GM12865 (cell line): ENCODE data around the gene MCM3AP.
"Not testable (repeated sequence)": the region's sequence is repeated elsewhere in the genome, so short reads cannot be mapped to it uniquely, and the experiment has no call there.

ENCODE experiments used
- DNase-seq: peaks from one replicate; pipeline ENCODE4 v3.0.0; 2010; ENCODE audit warnings: low read depth
- H3K4me3 ChIP-seq: 2 replicates; pipeline ENCODE4 v1.5.1; 2011; ENCODE audit warnings: mild to moderate bottlenecking, low read depth, low read length, control low read depth
- CTCF ChIP-seq: IDR thresholded peaks from 2 replicates; pipeline ENCODE4 v1.5.1; 2011; ENCODE audit warnings: low read length, control low read depth, low read depth, inconsistent platforms; ENCODE audit not compliant: insufficient read depth; ENCODE audit errors: missing control alignments

MCM3AP gene

GRCh38 chr21:46229923-46230260, 55.5 kb downstream of the MCM3AP start:
- DNase-seq = no peak
- peak overlapping the region; percentile 87 for H3K4me3 ChIP-seq

GRCh38 chr21:46229133-46229922, 56.1 kb downstream of the MCM3AP start:
- peak; percentile 62 for TF ChIP-seq CTCF
- H3K4me3 ChIP-seq = peak overlapping the region; percentile 87
- DNase-seq = peak; percentile 15

More at GRCh38 chr21:46229923-46230260, 55.5 kb downstream of the MCM3AP start:
- TF ChIP-seq CTCF = no peak

- peak; percentile 100 for DNase-seq
- peak within 1 kb of the TSS; percentile 90 for H3K4me3 ChIP-seq
- TF ChIP-seq CTCF = no peak
These were observed 56.9 kb downstream of the MCM3AP start, which contains the start of gene LSS for GRCh38 chr21:46228345-46229051. Gene LSS, minus strand, starts transcription at chr21:46228774. Its CDS starts 29 bp downstream, at chr21:46228745.

- no peak for TF ChIP-seq CTCF
- DNase-seq = no peak
- peak overlapping the region; percentile 90 for H3K4me3 ChIP-seq
These were observed 57.5 kb downstream of the MCM3AP start for GRCh38 chr21:46227811-46228344.

GRCh38 chr21:46226920-46227599, 58.4 kb downstream of the MCM3AP start:
- peak; percentile 63 for DNase-seq
- peak overlapping the region; percentile 90 for H3K4me3 ChIP-seq
- TF ChIP-seq CTCF = no peak

- DNase-seq = no peak
- H3K4me3 ChIP-seq = peak overlapping the region; percentile 90
- TF ChIP-seq CTCF = no peak
These were observed 59.3 kb downstream of the MCM3AP start for GRCh38 chr21:46226146-46226545.

GRCh38 chr21:46223661-46224060, 61.8 kb downstream of the MCM3AP start:
- H3K4me3 ChIP-seq, DNase-seq: not testable (repeated sequence)
